HEK293 (cell line): ENCODE results near the gene BIN1.

ENCODE experiments used
- CTCF ChIA-PET: fragments of 350-600 bp; formaldehyde crosslinking; extraction: SDS; loops from one replicate; lab custom pipeline; 2021; ENCODE audit warnings: antibody characterized with exemption; lab: Yijun Ruan, JAX
- POLR2A ChIA-PET: fragments of 300-600 bp; formaldehyde crosslinking; extraction: SDS; loops from one replicate; lab custom pipeline; 2020; ENCODE audit warnings: antibody characterized with exemption, inconsistent platforms; lab: Yijun Ruan, JAX
- H3K27ac ChIP-seq: fragments of 200-500 bp; sonication (Bioruptor generic); 2 replicates; pipeline ENCODE4 v1.5.1; 2014; ENCODE audit warnings: low read depth, low read length, control low read depth, inconsistent platforms; ENCODE audit errors: extremely low read depth
- H3K36me3 ChIP-seq, 2 experiments: fragments of 200-500 bp in 1 of 2; sonication (Bioruptor generic) in 1 of 2; 1 replicate in 1 of 2; 2 replicates in 1 of 2; pipeline ENCODE4 v1.5.1; 2014 to 2017; ENCODE audit warnings: inconsistent platforms in 2 of 2, low read length in 2 of 2; ENCODE audit not compliant: control insufficient read depth in 2 of 2, insufficient read depth in 1 of 2
- H3K4me1 ChIP-seq: fragments of 200-500 bp; sonication (Bioruptor generic); 2 replicates; pipeline ENCODE4 v1.5.1; 2014; ENCODE audit warnings: mild to moderate bottlenecking, low read length, inconsistent platforms; ENCODE audit not compliant: control insufficient read depth, insufficient read depth
- H3K4me3 ChIP-seq: 2 replicates; pipeline ENCODE4 v1.5.1; 2011; ENCODE audit warnings: low read depth, mild to moderate bottlenecking, control low read depth, low read length, moderate library complexity
- H3K9me3 ChIP-seq: fragments of 200-500 bp; sonication (Bioruptor generic); 2 replicates; pipeline ENCODE4 v1.5.1; 2014; ENCODE audit warnings: low read depth, low read length, inconsistent platforms; ENCODE audit not compliant: control insufficient read depth, insufficient read depth
- BCL11B ChIP-seq: fragments of 450-650 bp; formaldehyde crosslinking; IDR thresholded peaks from 2 replicates; pipeline ENCODE4 v1.5.1; 2016; ENCODE audit warnings: low read depth, missing biosample characterization, missing genetic modification characterization
- FEZF1 ChIP-seq: fragments of 450-650 bp; formaldehyde crosslinking; IDR thresholded peaks from 2 replicates; pipeline ENCODE4 v1.5.1; 2016; ENCODE audit warnings: missing biosample characterization, missing genetic modification characterization
- GLIS1 ChIP-seq: fragments of 450-650 bp; formaldehyde crosslinking; IDR thresholded peaks from 2 replicates; pipeline ENCODE4 v1.5.1; 2016; ENCODE audit warnings: missing biosample characterization, missing genetic modification characterization
- HOXC10 ChIP-seq: sonication (generic); formaldehyde crosslinking; IDR thresholded peaks from 2 replicates; pipeline ENCODE4 v1.8.1; 2023; ENCODE audit warnings: mild to moderate bottlenecking, missing genetic modification reagents
- KLF1 ChIP-seq: fragments of 450-650 bp; formaldehyde crosslinking; IDR thresholded peaks from 2 replicates; pipeline ENCODE4 v1.5.1; 2016; ENCODE audit warnings: missing biosample characterization, missing genetic modification characterization
- KLF16 ChIP-seq: fragments of 450-650 bp; formaldehyde crosslinking; IDR thresholded peaks from 2 replicates; pipeline ENCODE4 v1.5.1; 2017; ENCODE audit warnings: missing biosample characterization, missing genetic modification characterization
- PRDM1 ChIP-seq: fragments of 450-650 bp; formaldehyde crosslinking; IDR thresholded peaks from 2 replicates; pipeline ENCODE4; 2016; ENCODE audit warnings: missing biosample characterization, missing genetic modification characterization
- SCRT1 ChIP-seq: fragments of 450-650 bp; formaldehyde crosslinking; IDR thresholded peaks from 2 replicates; pipeline ENCODE4 v1.5.1; 2016; ENCODE audit warnings: missing biosample characterization, missing genetic modification characterization, borderline replicate concordance
- SCRT2 ChIP-seq: fragments of 450-650 bp; formaldehyde crosslinking; IDR thresholded peaks from 2 replicates; pipeline ENCODE4 v1.5.1; 2016; ENCODE audit warnings: missing biosample characterization, missing genetic modification characterization
- SP7 ChIP-seq: fragments of 450-650 bp; formaldehyde crosslinking; IDR thresholded peaks from 2 replicates; pipeline ENCODE4 v1.5.1; 2016; ENCODE audit warnings: missing biosample characterization, missing genetic modification characterization
- ZBTB48 ChIP-seq: fragments of 450-650 bp; formaldehyde crosslinking; IDR thresholded peaks from 2 replicates; pipeline ENCODE4 v1.5.1; 2016; ENCODE audit warnings: missing biosample characterization, missing genetic modification characterization
- ZNF138 ChIP-seq: fragments of 450-650 bp; formaldehyde crosslinking; IDR thresholded peaks from 2 replicates; pipeline ENCODE4 v1.5.1; 2016; ENCODE audit warnings: missing biosample characterization, missing genetic modification characterization, borderline replicate concordance
- ZNF169 ChIP-seq: fragments of 450-650 bp; formaldehyde crosslinking; IDR thresholded peaks from 2 replicates; pipeline ENCODE4 v1.5.1; 2016; ENCODE audit warnings: missing biosample characterization, missing genetic modification characterization
- ZNF223 ChIP-seq: fragments of 450-650 bp; formaldehyde crosslinking; IDR thresholded peaks from 2 replicates; pipeline ENCODE4 v1.5.1; 2016; ENCODE audit warnings: missing biosample characterization, missing genetic modification characterization
- ZNF302 ChIP-seq: fragments of 450-650 bp; formaldehyde crosslinking; IDR thresholded peaks from 2 replicates; pipeline ENCODE4 v1.5.1; 2016; ENCODE audit warnings: missing biosample characterization, missing genetic modification characterization, low read depth
- ZNF354C ChIP-seq: fragments of 450-650 bp; formaldehyde crosslinking; IDR thresholded peaks from 2 replicates; pipeline ENCODE4 v1.5.1; 2016; ENCODE audit warnings: missing biosample characterization, missing genetic modification characterization, low read depth, borderline replicate concordance
- ZNF426 ChIP-seq: fragments of 450-650 bp; formaldehyde crosslinking; IDR thresholded peaks from 2 replicates; pipeline ENCODE4 v1.5.1; 2017; ENCODE audit warnings: missing biosample characterization, missing genetic modification characterization, mild to moderate bottlenecking, inconsistent platforms, moderate library complexity
- ZNF433 ChIP-seq: fragments of 450-650 bp; formaldehyde crosslinking; IDR thresholded peaks from 2 replicates; pipeline ENCODE4 v1.5.1; 2016; ENCODE audit warnings: missing biosample characterization, missing genetic modification characterization, low read depth
- ZNF549 ChIP-seq: fragments of 450-650 bp; IDR thresholded peaks from 2 replicates; pipeline ENCODE4 v1.5.1; 2018; ENCODE audit warnings: missing biosample characterization, missing genetic modification characterization, mild to moderate bottlenecking, inconsistent platforms, moderate library complexity
- ZNF555 ChIP-seq: fragments of 450-650 bp; formaldehyde crosslinking; conservative IDR thresholded peaks from 2 replicates; pipeline ENCODE4 v1.5.1; 2017; ENCODE audit warnings: missing biosample characterization, mild to moderate bottlenecking, missing genetic modification characterization, inconsistent platforms
- ZNF596 ChIP-seq: fragments of 450-650 bp; IDR thresholded peaks from 2 replicates; pipeline ENCODE4 v1.5.0; 2018; ENCODE audit warnings: missing biosample characterization, mild to moderate bottlenecking, missing genetic modification characterization, moderate library complexity
- ZNF658 ChIP-seq: fragments of 450-650 bp; formaldehyde crosslinking; IDR thresholded peaks from 2 replicates; pipeline ENCODE4; 2016; ENCODE audit warnings: missing biosample characterization, missing genetic modification characterization
- ZNF777 ChIP-seq: fragments of 450-650 bp; formaldehyde crosslinking; IDR thresholded peaks from 2 replicates; pipeline ENCODE4 v1.5.1; 2017; ENCODE audit warnings: missing biosample characterization, missing genetic modification characterization, borderline replicate concordance
- ZNF830 ChIP-seq: fragments of 450-650 bp; IDR thresholded peaks from 2 replicates; pipeline ENCODE4 v1.5.0; 2018; ENCODE audit warnings: missing biosample characterization, missing genetic modification characterization, low read depth, mild to moderate bottlenecking, moderate library complexity
- TF ChIP-seq, protein P1 (sequence below): fragments of 450-650 bp; formaldehyde crosslinking; IDR thresholded peaks from 2 replicates; pipeline ENCODE4 v1.5.1; 2016; ENCODE audit warnings: missing biosample characterization, missing genetic modification characterization
- TF ChIP-seq, protein P2 (sequence below): fragments of 450-650 bp; formaldehyde crosslinking; IDR thresholded peaks from 2 replicates; pipeline ENCODE4 v1.5.1; 2016; ENCODE audit warnings: missing biosample characterization, missing genetic modification characterization

Gene BIN1

DNA sequence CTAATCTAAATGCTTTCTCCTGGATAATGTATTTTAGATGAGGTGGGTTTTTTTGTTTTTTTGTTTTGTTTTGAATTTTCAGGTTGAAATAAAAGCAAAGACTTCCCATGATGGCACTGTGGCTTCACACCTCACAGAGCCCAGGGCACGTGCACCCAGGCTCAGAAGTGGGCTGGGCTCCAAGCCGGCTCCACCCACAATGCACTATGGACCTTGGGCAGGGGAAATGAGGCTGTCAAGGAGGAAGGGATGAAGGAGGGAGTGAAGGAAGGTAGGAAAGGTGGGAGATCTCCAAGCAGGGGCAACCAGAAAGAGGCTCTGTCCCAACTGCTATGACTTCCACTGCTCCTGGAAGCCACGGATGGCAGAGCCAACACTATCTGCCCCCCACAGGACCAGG is 60.4 kb downstream of the BIN1 start:
- no peak for TF ChIP-seq ZNF555 (tag by site-specific recombination)
- TF ChIP-seq SP7: no peak
- TF ChIP-seq GLIS1: no peak
- no peak for TF ChIP-seq FEZF1 (tag by site-specific recombination)
- no peak for TF ChIP-seq HOXC10 (CRISPR knock-in tag)
- TF ChIP-seq, protein P1, sequence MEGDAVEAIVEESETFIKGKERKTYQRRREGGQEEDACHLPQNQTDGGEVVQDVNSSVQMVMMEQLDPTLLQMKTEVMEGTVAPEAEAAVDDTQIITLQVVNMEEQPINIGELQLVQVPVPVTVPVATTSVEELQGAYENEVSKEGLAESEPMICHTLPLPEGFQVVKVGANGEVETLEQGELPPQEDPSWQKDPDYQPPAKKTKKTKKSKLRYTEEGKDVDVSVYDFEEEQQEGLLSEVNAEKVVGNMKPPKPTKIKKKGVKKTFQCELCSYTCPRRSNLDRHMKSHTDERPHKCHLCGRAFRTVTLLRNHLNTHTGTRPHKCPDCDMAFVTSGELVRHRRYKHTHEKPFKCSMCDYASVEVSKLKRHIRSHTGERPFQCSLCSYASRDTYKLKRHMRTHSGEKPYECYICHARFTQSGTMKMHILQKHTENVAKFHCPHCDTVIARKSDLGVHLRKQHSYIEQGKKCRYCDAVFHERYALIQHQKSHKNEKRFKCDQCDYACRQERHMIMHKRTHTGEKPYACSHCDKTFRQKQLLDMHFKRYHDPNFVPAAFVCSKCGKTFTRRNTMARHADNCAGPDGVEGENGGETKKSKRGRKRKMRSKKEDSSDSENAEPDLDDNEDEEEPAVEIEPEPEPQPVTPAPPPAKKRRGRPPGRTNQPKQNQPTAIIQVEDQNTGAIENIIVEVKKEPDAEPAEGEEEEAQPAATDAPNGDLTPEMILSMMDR: no peak
- no peak for TF ChIP-seq BCL11B (tag by site-specific recombination)
- TF ChIP-seq ZNF658 (tag by site-specific recombination): no peak
- TF ChIP-seq KLF16 (tag by site-specific recombination): no peak
- no peak for TF ChIP-seq PRDM1 (tag by site-specific recombination)
- TF ChIP-seq ZBTB48 (tag by site-specific recombination): no peak
- TF ChIP-seq ZNF433: no peak
- TF ChIP-seq ZNF596: no peak
- TF ChIP-seq ZNF302 (tag by site-specific recombination): no peak
- TF ChIP-seq ZNF830 (tag by site-specific recombination): no peak
- no peak for TF ChIP-seq ZNF138
- TF ChIP-seq ZNF426 (tag by site-specific recombination): no peak
- no peak for TF ChIP-seq ZNF777 (tag by site-specific recombination)

DNA sequence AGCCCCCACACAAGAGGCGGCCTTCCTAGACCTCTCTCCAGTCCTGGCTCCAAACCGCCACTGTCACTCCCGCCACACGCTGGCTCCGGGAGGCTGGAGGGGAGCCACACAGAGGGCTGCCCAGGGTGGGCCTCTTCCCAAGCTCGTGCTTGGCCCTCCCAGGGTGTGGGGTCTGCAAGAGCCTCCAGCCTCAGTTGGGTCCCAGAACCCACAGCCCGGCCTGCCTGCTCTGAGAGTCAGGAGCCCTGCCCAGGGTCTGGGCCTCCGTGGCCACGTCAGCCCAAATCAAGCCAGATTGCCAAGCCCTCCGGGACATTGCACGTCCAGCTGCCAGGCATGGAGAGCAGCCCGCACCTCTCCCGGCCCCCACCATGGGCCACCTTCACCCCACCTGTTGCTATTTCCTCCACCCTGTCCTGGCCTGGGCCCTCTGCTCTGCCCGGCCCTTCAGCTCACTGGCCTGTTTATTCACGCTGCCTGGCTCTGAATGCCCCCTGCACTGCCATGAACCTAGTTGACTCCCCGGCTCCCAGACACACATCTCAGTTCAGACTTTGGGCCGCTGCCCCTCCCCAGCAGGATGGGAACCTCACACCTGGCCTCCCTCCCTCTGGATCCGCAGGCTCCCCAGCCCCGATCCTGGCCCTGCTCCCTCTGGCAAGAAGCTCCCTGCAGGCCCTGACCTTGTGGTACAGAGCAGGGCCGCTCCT is 61.0 kb downstream of the BIN1 start:
- ChIA-PET CTCF (no interaction called here), POLR2A (interaction anchor here (0.6 kb wide), 2 partner anchors 17 to 19 kb away, joined by 4 to 7 read pairs; no protein-coding TSS in a partner anchor)
- no peaks in the 10 kb centered on the region for H3K4me1 ChIP-seq
- H3K36me3 ChIP-seq: no peaks in the 10 kb centered on the region
- H3K4me3 ChIP-seq: no peak overlapping the region
- TF ChIP-seq SCRT1 (tag by site-specific recombination) (peak; percentile 72; the same call in 1 of the 2 replicates), ZNF354C (tag by site-specific recombination) (no peak), SCRT2 (peak; percentile 89)
- no peak overlapping the region for H3K27ac ChIP-seq
- H3K9me3 ChIP-seq: no peaks in the 10 kb centered on the region

More for the DNA sequence above, 60.4 kb downstream of the BIN1 start:
- no peaks in the 10 kb centered on the region for H3K9me3 ChIP-seq
- no peaks in the 10 kb centered on the region for H3K4me1 ChIP-seq
- no peak overlapping the region for H3K27ac ChIP-seq
- POLR2A ChIA-PET: no interaction called here
- H3K36me3 ChIP-seq: no peaks in the 10 kb centered on the region
- H3K4me3 ChIP-seq: no peak overlapping the region
- CTCF ChIA-PET: no interaction called here

DNA sequence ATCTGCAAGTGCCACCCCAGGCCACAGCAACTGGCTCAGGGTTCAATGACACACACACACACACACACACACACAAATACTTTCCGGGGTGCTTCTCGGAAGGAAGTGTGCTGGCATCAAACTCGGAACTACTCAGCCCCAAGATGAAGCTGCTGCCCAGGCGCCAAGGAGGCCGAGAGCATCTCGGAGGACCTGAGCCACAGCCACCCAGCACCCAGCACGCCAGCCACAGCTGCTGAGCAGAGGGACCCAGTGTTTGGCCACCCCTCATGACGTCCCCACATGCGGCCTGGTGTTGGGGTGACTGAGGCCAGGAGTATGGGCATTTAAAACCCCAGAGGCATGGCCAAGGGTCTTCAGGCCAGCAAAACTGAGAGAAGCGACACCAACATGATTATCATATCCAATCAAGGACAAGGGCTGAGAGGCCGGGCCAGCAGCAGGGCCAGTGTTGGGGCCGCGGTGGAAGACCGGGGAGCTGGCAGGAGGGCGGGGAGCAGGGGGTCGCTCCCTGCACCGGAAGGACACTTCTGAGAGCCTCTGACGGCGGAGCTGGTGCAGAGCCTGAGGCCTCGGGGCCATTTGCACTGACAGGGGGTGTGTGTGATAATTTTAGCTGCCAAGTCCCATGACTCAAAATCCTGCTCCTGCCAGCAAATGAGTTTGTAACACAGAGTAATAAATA is 61.8 kb downstream of the BIN1 start:
- no peak overlapping the region for H3K4me3 ChIP-seq
- H3K27ac ChIP-seq: no peak overlapping the region
- no peaks in the 10 kb centered on the region for H3K36me3 ChIP-seq
- CTCF ChIA-PET: no interaction called here
- no peaks in the 10 kb centered on the region for H3K9me3 ChIP-seq
- TF ChIP-seq, protein P2, sequence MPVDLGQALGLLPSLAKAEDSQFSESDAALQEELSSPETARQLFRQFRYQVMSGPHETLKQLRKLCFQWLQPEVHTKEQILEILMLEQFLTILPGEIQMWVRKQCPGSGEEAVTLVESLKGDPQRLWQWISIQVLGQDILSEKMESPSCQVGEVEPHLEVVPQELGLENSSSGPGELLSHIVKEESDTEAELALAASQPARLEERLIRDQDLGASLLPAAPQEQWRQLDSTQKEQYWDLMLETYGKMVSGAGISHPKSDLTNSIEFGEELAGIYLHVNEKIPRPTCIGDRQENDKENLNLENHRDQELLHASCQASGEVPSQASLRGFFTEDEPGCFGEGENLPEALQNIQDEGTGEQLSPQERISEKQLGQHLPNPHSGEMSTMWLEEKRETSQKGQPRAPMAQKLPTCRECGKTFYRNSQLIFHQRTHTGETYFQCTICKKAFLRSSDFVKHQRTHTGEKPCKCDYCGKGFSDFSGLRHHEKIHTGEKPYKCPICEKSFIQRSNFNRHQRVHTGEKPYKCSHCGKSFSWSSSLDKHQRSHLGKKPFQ: no peak
- TF ChIP-seq ZNF169 (tag by site-specific recombination) (no peak), KLF1 (tag by site-specific recombination) (no peak), ZNF549 (tag by site-specific recombination) (no peak), ZNF223 (tag by site-specific recombination) (no peak)
- H3K4me1 ChIP-seq: no peaks in the 10 kb centered on the region
- POLR2A ChIA-PET: interaction anchor here (0.6 kb wide), 2 partner anchors 16 to 20 kb away, joined by 4 to 7 read pairs; no protein-coding TSS in a partner anchor
